WTC11 (cell line): Measurements from ENCODE around the gene PITPNC1. TPM values are rescaled to one million over a fixed set of nuclear protein-coding genes. Genes with fewer than 3 reads are reported as not detected.

ENCODE experiments used
- ATAC-seq: fragments of 200-7000 bp; cut with Tn5 transposase; 2 replicates; pipeline ENCODE4 v1.10.0; 2021; ENCODE audit warnings: mild to moderate bottlenecking, moderate library complexity
- CTCF ChIA-PET: fragments of 300-600 bp; sonication (Branson Sonifier 250); formaldehyde crosslinking; loops from one replicate; lab custom pipeline; 2021; ENCODE audit warnings: antibody characterized with exemption; lab: Charles Lee
- POLR2A ChIA-PET: fragments of 350-600 bp; sonication (Branson Sonifier 250); formaldehyde crosslinking; loops from one replicate; lab custom pipeline; 2021; ENCODE audit warnings: antibody characterized with exemption; lab: Charles Lee
- DNase-seq: peaks from one replicate; pipeline ENCODE4 v3.0.0; 2021; ENCODE audit warnings: low spot score
- H3K27ac Mint-ChIP-seq: 2 replicates; pipeline ENCODE4 v1.8.0; 2021; ENCODE audit warnings: mixed read lengths
- H3K27me3 Mint-ChIP-seq: 2 replicates; pipeline ENCODE4 v1.8.0; 2021; ENCODE audit warnings: low read depth, mild to moderate bottlenecking, moderate library complexity, mixed read lengths
- H3K36me3 Mint-ChIP-seq: 2 replicates; pipeline ENCODE4 v1.8.0; 2021; ENCODE audit warnings: mixed read lengths
- H3K4me1 Mint-ChIP-seq: 2 replicates; pipeline ENCODE4 v1.8.0; 2022; ENCODE audit warnings: mixed read lengths
- H3K4me3 Mint-ChIP-seq: 2 replicates; pipeline ENCODE4 v1.8.0; 2021; ENCODE audit warnings: mild to moderate bottlenecking, moderate library complexity, mixed read lengths
- H3K9me3 Mint-ChIP-seq: 2 replicates; pipeline ENCODE4 v1.8.0; 2021; ENCODE audit warnings: mixed read lengths
- ARID4B ChIP-seq: sonication (generic); formaldehyde crosslinking; IDR thresholded peaks from 2 replicates; pipeline ENCODE4 v1.8.0; 2023; ENCODE audit warnings: missing genetic modification reagents, mild to moderate bottlenecking, borderline replicate concordance
- CREB1 ChIP-seq: sonication (generic); formaldehyde crosslinking; IDR thresholded peaks from 2 replicates; pipeline ENCODE4 v1.8.0; 2023; ENCODE audit warnings: mild to moderate bottlenecking, missing genetic modification reagents
- E2F4 ChIP-seq: sonication (generic); formaldehyde crosslinking; IDR thresholded peaks from 2 replicates; pipeline ENCODE4 v1.8.1; 2022; ENCODE audit warnings: low read depth, mild to moderate bottlenecking, moderate library complexity, missing genetic modification reagents, borderline replicate concordance
- FOXJ3 ChIP-seq: sonication (generic); formaldehyde crosslinking; IDR thresholded peaks from 2 replicates; pipeline ENCODE4 v1.9.0; 2021; ENCODE audit warnings: missing genetic modification reagents, mild to moderate bottlenecking, borderline replicate concordance
- HMGXB4 ChIP-seq: sonication (generic); formaldehyde crosslinking; IDR thresholded peaks from 2 replicates; pipeline ENCODE4 v1.8.1; 2023; ENCODE audit warnings: mild to moderate bottlenecking, moderate library complexity, missing genetic modification reagents
- JAZF1 ChIP-seq: fragments of 250-450 bp; sonication (Bioruptor Pico); IDR thresholded peaks from 2 replicates; pipeline ENCODE4 v1.9.0; 2021; ENCODE audit warnings: moderate library complexity, mild to moderate bottlenecking, inconsistent platforms
- MXD4 ChIP-seq: fragments of 250-450 bp; sonication (Bioruptor Pico); IDR thresholded peaks from 2 replicates; pipeline ENCODE4 v1.8.0; 2021; ENCODE audit warnings: mild to moderate bottlenecking, moderate library complexity, borderline replicate concordance
- MYBL2 ChIP-seq: sonication (generic); formaldehyde crosslinking; IDR thresholded peaks from 2 replicates; pipeline ENCODE4 v1.8.1; 2023; ENCODE audit warnings: mild to moderate bottlenecking, moderate library complexity, missing genetic modification reagents
- NR1H2 ChIP-seq: sonication (generic); formaldehyde crosslinking; IDR thresholded peaks from 2 replicates; pipeline ENCODE4 v1.9.0; 2021; ENCODE audit warnings: mild to moderate bottlenecking, moderate library complexity, missing genetic modification reagents
- NR2C2 ChIP-seq: sonication (generic); formaldehyde crosslinking; IDR thresholded peaks from 2 replicates; pipeline ENCODE4 v1.8.0; 2022; ENCODE audit warnings: mild to moderate bottlenecking, missing genetic modification reagents
- PREB ChIP-seq: sonication (generic); formaldehyde crosslinking; IDR thresholded peaks from 2 replicates; pipeline ENCODE4 v1.8.1; 2022; ENCODE audit warnings: mild to moderate bottlenecking, missing genetic modification reagents, moderate library complexity, borderline replicate concordance
- RELA ChIP-seq: sonication (generic); formaldehyde crosslinking; IDR thresholded peaks from 2 replicates; pipeline ENCODE4 v1.8.1; 2022; ENCODE audit warnings: missing genetic modification reagents, mild to moderate bottlenecking, borderline replicate concordance
- STAT6 ChIP-seq: sonication (generic); formaldehyde crosslinking; conservative IDR thresholded peaks from 2 replicates; pipeline ENCODE4 v1.8.1; 2023; ENCODE audit warnings: mild to moderate bottlenecking, low read depth, missing genetic modification reagents, moderate library complexity
- ZNF121 ChIP-seq: sonication (generic); formaldehyde crosslinking; IDR thresholded peaks from 2 replicates; pipeline ENCODE4 v1.8.0; 2023; ENCODE audit warnings: missing genetic modification reagents
- ZNF232 ChIP-seq: sonication (generic); formaldehyde crosslinking; IDR thresholded peaks from 2 replicates; pipeline ENCODE4 v1.8.0; 2022; ENCODE audit warnings: mild to moderate bottlenecking, missing genetic modification reagents
- ZNF263 ChIP-seq: sonication (generic); formaldehyde crosslinking; IDR thresholded peaks from 2 replicates; pipeline ENCODE4 v1.8.1; 2022; ENCODE audit warnings: low read depth, mild to moderate bottlenecking, moderate library complexity, missing genetic modification reagents
- ZNF512 ChIP-seq: sonication (generic); formaldehyde crosslinking; IDR thresholded peaks from 2 replicates; pipeline ENCODE4 v1.8.1; 2022; ENCODE audit warnings: missing genetic modification reagents, borderline replicate concordance
- total RNA-seq: library from RNA; stranded (reverse); gene quantifications from 3 replicates; pipeline ENCODE4 v1.2.3, GENCODE V29; 2021

The PITPNC1 gene
- total RNA-seq, 1 experiment from 2014 or later, result 39.8 TPM

GRCh38 chr17:67487506-67487905 lies 110.4 kb downstream of the PITPNC1 start:
- H3K9me3 Mint-ChIP-seq, result peaks cover 8% of the 10 kb centered on the region
- H3K4me1 Mint-ChIP-seq, result peaks cover 45% of the 10 kb centered on the region
- peak overlapping the region; percentile 61 for H3K27ac Mint-ChIP-seq
- no peak overlapping the region for H3K4me3 Mint-ChIP-seq
- DNase-seq (no peak), ATAC-seq (no peak)
- no peaks in the 10 kb centered on the region for H3K27me3 Mint-ChIP-seq
- CTCF ChIA-PET, result interaction anchor here (1.0 kb wide), 1 partner anchor 12 kb away, joined by 4 read pairs; no protein-coding TSS in a partner anchor
- TF ChIP-seq ZNF121 (no peak), MXD4 (no peak), PREB (CRISPR knock-in tag) (no peak), ZNF232 (no peak), STAT6 (CRISPR knock-in tag) (no peak), MYBL2 (CRISPR knock-in tag) (no peak), NR2C2 (CRISPR knock-in tag) (no peak), HMGXB4 (no peak), RELA (CRISPR knock-in tag) (no peak), FOXJ3 (CRISPR knock-in tag) (no peak), ZNF512 (no peak), JAZF1 (no peak), ZNF263 (CRISPR knock-in tag) (no peak), NR1H2 (CRISPR knock-in tag) (no peak), E2F4 (no peak), ARID4B (CRISPR knock-in tag) (no peak), CREB1 (CRISPR knock-in tag) (no peak)
- H3K36me3 Mint-ChIP-seq, result peaks cover 7% of the 10 kb centered on the region; the same call in 1 of the 2 replicates
- POLR2A ChIA-PET, result no interaction called here
